ENCODE data around the gene COL17A1. TPM values are rescaled to one million over a fixed set of nuclear protein-coding genes. Genes with fewer than 3 reads are reported as not detected.

Gene COL17A1
- under 1 TPM; under 0.01 to 0.34 TPM for total RNA-seq

DNA sequence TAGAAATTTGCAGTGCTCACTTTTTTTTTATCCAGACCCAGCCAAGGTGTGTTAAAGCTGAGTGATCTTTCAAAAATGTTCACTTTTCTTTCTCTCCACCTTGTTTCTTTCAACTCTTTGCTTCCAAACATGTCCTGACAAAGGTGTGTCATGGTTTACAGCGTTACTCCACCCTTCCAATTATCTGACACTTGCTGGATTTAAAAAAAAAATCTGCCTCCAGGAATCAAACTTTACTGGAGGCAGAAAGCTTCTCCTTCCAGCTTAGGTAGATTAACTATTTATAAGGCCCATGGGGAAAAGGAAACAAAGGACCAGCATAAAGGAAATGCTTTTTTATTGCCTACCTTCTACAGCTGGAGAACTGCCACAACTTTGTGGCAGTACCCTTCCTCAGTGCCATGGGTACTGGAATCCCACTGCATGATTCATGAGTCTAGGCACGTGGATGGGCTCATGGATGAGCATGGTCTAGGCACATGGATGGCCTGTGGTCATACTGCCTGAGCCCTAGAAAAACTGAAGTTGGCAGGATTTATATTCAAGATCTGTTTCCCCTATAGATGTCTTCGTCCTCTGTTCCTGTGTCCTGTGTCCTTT is at the start of gene COL17A1:
Gene COL17A1, minus strand, starts transcription at position 80 of the 600 bp plus-strand sequence. CDS start 5,207 bp downstream, outside the sequence.

DNA sequence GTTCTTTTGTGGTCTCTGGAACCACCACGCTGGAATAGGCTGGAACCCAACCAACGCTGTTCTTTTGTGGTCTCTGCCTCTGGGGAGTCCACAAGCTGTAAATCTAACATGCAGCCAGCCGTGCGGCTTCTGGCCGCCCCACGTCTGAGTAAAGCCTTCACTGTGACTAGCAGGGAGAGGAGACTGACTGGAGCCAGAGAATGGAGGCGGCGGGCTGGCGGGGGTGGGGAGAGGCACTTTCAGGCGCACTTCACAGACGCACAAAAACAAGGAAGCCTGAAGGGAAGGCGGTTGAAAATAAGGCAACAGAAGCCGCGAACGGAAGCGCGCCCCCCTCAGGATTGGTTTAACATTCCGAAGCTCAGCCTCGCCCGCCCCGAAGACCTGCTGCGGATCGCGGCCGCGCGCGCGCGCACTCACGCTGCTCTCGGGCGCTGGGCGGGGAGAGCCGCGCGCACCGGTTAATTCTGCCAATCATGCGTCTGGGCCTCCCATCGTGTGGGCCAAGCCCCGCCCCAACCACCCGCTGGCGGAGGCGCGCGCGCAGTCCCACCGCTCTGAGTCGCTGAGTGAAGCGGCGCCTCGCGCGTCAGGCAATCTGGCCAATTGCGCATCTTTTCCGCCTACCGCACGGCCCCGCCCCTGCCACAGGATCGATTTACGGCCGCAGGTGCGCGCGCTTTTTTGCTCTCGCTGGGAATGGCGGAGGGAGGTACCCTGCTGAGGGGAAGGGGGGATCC is 36.0 kb upstream of the COL17A1 start, which contains the start of gene SFR1:
Gene SFR1, plus strand, starts transcription at position 687 of the 740 bp plus-strand sequence. Its CDS starts 13 bp downstream, at position 700.

Other genes starting within 250 kb of the COL17A1 start
- 10 to 100 TPM; 16.7 to 47.1 TPM for gene SH3PXD2A, start 230.3 kb downstream of the COL17A1 start, total RNA-seq
- gene STN1, start 167.7 kb downstream of the COL17A1 start, total RNA-seq: 10 to 100 TPM; 15.0 to 16.9 TPM
- 10 to 100 TPM; 30.3 to 36.5 TPM for gene SLK, start 118.7 kb downstream of the COL17A1 start, total RNA-seq
- 1 to 10 TPM; 9.3 TPM for gene SFR1, start 36.3 kb upstream of the COL17A1 start, total RNA-seq
- gene CFAP43, start 146.5 kb upstream of the COL17A1 start, total RNA-seq: 1 to 10 TPM in 1 of 2 donors, under 1 TPM in 1; under 0.01 to 1.0 TPM
- gene GSTO1, start 169.0 kb upstream of the COL17A1 start, total RNA-seq: 100 to 1,000 TPM; 408 to 493 TPM
- 1 to 10 TPM; 1.7 to 7.7 TPM for gene GSTO2, start 183.3 kb upstream of the COL17A1 start, total RNA-seq

Measured in melanocyte of skin (primary cell).